Activated naive CD8-positive, alpha-beta T cell treated with anti-CD3 and anti-CD28 coated beads, Interleukin-2, amount 50 U/mL, for 24 hours (primary cell): ENCODE results near the gene RNGTT.
"Not testable (repeated sequence)": the region's sequence is repeated elsewhere in the genome, so short reads cannot be mapped to it uniquely, and the experiment has no call there.

ENCODE experiments used
- ATAC-seq: fragments of 150-1000 bp; cut with Tn5 transposase; one replicate; pipeline ENCODE4 v1.10.0; 2021
- DNase-seq: peaks from one replicate; pipeline ENCODE4 v3.0.0; 2021
- H3K27ac Mint-ChIP-seq: one replicate; pipeline ENCODE4 v1.8.0; 2021; ENCODE audit warnings: mild to moderate bottlenecking, mixed read lengths
- H3K27me3 Mint-ChIP-seq: one replicate; pipeline ENCODE4 v1.8.0; 2021; ENCODE audit warnings: mixed read lengths
- H3K36me3 Mint-ChIP-seq: one replicate; pipeline ENCODE4 v1.8.0; 2021; ENCODE audit warnings: low read depth, mixed read lengths
- H3K4me1 Mint-ChIP-seq: one replicate; pipeline ENCODE4 v1.8.0; 2021; ENCODE audit warnings: mixed read lengths
- H3K4me3 Mint-ChIP-seq: one replicate; pipeline ENCODE4 v1.8.0; 2021; ENCODE audit warnings: mild to moderate bottlenecking, moderate library complexity, mixed read lengths
- H3K9me3 Mint-ChIP-seq: one replicate; pipeline ENCODE4 v1.8.0; 2021; ENCODE audit warnings: mixed read lengths

The RNGTT gene

GRCh38 chr6:88952065-88952704 is 11.2 kb downstream of the RNGTT start:
- DNase-seq: no peak
- Mint-ChIP-seq H3K36me3 (peaks cover 41% of the 10 kb centered on the region), H3K4me1 (peaks cover 19% of the 10 kb centered on the region), H3K27ac (no peak overlapping the region), H3K4me3 (no peak overlapping the region), H3K9me3 (peaks cover 18% of the 10 kb centered on the region), H3K27me3 (no peaks in the 10 kb centered on the region)
- ATAC-seq: no peak

- H3K27me3 Mint-ChIP-seq: no peaks in the 10 kb centered on the region
Measured at GRCh38 chr6:88945415-88946008, 17.9 kb downstream of the RNGTT start.

GRCh38 chr6:88933521-88933920 is 29.9 kb downstream of the RNGTT start:
- no peak for ATAC-seq
- DNase-seq: no peak
- H3K27ac Mint-ChIP-seq: no peak overlapping the region
- no peaks in the 10 kb centered on the region for H3K4me1 Mint-ChIP-seq
- peaks cover 29% of the 10 kb centered on the region for H3K9me3 Mint-ChIP-seq
- no peak overlapping the region for H3K4me3 Mint-ChIP-seq
- H3K27me3 Mint-ChIP-seq: no peaks in the 10 kb centered on the region
- H3K36me3 Mint-ChIP-seq: peaks cover 82% of the 10 kb centered on the region

More at GRCh38 chr6:88945415-88946008, 17.9 kb downstream of the RNGTT start:
- no peaks in the 10 kb centered on the region for H3K4me1 Mint-ChIP-seq
- H3K9me3 Mint-ChIP-seq: no peaks in the 10 kb centered on the region
- no peak overlapping the region for H3K27ac Mint-ChIP-seq
- H3K4me3 Mint-ChIP-seq: no peak overlapping the region
- ATAC-seq (no peak), DNase-seq (no peak)
- peaks cover 11% of the 10 kb centered on the region for H3K36me3 Mint-ChIP-seq

- not testable (repeated sequence) for H3K4me1 Mint-ChIP-seq, H3K27me3 Mint-ChIP-seq, H3K4me3 Mint-ChIP-seq, DNase-seq, ATAC-seq, H3K27ac Mint-ChIP-seq
- Mint-ChIP-seq H3K36me3 (peaks cover 72% of the 10 kb centered on the region), H3K9me3 (peaks cover 29% of the 10 kb centered on the region)
Measured at GRCh38 chr6:88932019-88932418, 31.4 kb downstream of the RNGTT start.

GRCh38 chr6:88922775-88923548 is 40.5 kb downstream of the RNGTT start:
- no peak for ATAC-seq
- no peaks in the 10 kb centered on the region for H3K9me3 Mint-ChIP-seq
- peaks cover 32% of the 10 kb centered on the region for H3K36me3 Mint-ChIP-seq
- no peak overlapping the region for H3K27ac Mint-ChIP-seq
- H3K27me3 Mint-ChIP-seq: no peaks in the 10 kb centered on the region
- DNase-seq: no peak
- peaks cover 1% of the 10 kb centered on the region for H3K4me1 Mint-ChIP-seq
- no peak overlapping the region for H3K4me3 Mint-ChIP-seq

GRCh38 chr6:88921734-88922133 is 41.7 kb downstream of the RNGTT start:
- DNase-seq: no peak
- no peaks in the 10 kb centered on the region for H3K9me3 Mint-ChIP-seq
- H3K27me3 Mint-ChIP-seq: no peaks in the 10 kb centered on the region
- peaks cover 27% of the 10 kb centered on the region for H3K36me3 Mint-ChIP-seq
- peak; percentile 59 for ATAC-seq
- no peak overlapping the region for H3K27ac Mint-ChIP-seq
- no peak overlapping the region for H3K4me3 Mint-ChIP-seq
- peaks cover 12% of the 10 kb centered on the region for H3K4me1 Mint-ChIP-seq

GRCh38 chr6:88920774-88921733 is 42.4 kb downstream of the RNGTT start:
- ATAC-seq (no peak), DNase-seq (no peak)
- H3K4me1 Mint-ChIP-seq: peaks cover 12% of the 10 kb centered on the region
- no peaks in the 10 kb centered on the region for H3K27me3 Mint-ChIP-seq
- no peak overlapping the region for H3K27ac Mint-ChIP-seq
- H3K36me3 Mint-ChIP-seq: peaks cover 24% of the 10 kb centered on the region
- H3K4me3 Mint-ChIP-seq: no peak overlapping the region
- no peaks in the 10 kb centered on the region for H3K9me3 Mint-ChIP-seq

- ATAC-seq (peak; percentile 72), DNase-seq (no peak)
- Mint-ChIP-seq H3K27me3 (no peaks in the 10 kb centered on the region), H3K27ac (no peak overlapping the region), H3K4me1 (peaks cover 12% of the 10 kb centered on the region), H3K9me3 (peaks cover 4% of the 10 kb centered on the region), H3K4me3 (no peak overlapping the region), H3K36me3 (peaks cover 31% of the 10 kb centered on the region)
Measured at GRCh38 chr6:88920088-88920487, 43.3 kb downstream of the RNGTT start.

- no peaks in the 10 kb centered on the region for H3K27me3 Mint-ChIP-seq
- peaks cover 31% of the 10 kb centered on the region for H3K36me3 Mint-ChIP-seq
- H3K4me1 Mint-ChIP-seq: peaks cover 12% of the 10 kb centered on the region
- H3K4me3 Mint-ChIP-seq: no peak overlapping the region
- ATAC-seq: no peak
- DNase-seq: no peak
- peaks cover 10% of the 10 kb centered on the region for H3K9me3 Mint-ChIP-seq
- no peak overlapping the region for H3K27ac Mint-ChIP-seq
Measured at GRCh38 chr6:88919032-88919431, 44.4 kb downstream of the RNGTT start.

GRCh38 chr6:88916615-88917208 is 46.7 kb downstream of the RNGTT start:
- DNase-seq: no peak
- peaks cover 24% of the 10 kb centered on the region for H3K36me3 Mint-ChIP-seq
- H3K9me3 Mint-ChIP-seq: peaks cover 10% of the 10 kb centered on the region
- no peak overlapping the region for H3K4me3 Mint-ChIP-seq
- ATAC-seq: no peak
- peaks cover 24% of the 10 kb centered on the region for H3K4me1 Mint-ChIP-seq
- H3K27ac Mint-ChIP-seq: no peak overlapping the region
- no peaks in the 10 kb centered on the region for H3K27me3 Mint-ChIP-seq

GRCh38 chr6:88914895-88915598 is 48.4 kb downstream of the RNGTT start:
- peaks cover 10% of the 10 kb centered on the region for H3K9me3 Mint-ChIP-seq
- peaks cover 26% of the 10 kb centered on the region for H3K36me3 Mint-ChIP-seq
- ATAC-seq (no peak), DNase-seq (no peak)
- H3K27me3 Mint-ChIP-seq: no peaks in the 10 kb centered on the region
- H3K27ac Mint-ChIP-seq: no peak overlapping the region
- H3K4me1 Mint-ChIP-seq: peaks cover 33% of the 10 kb centered on the region
- H3K4me3 Mint-ChIP-seq: no peak overlapping the region

- peaks cover 42% of the 10 kb centered on the region for H3K4me1 Mint-ChIP-seq
- ATAC-seq (no peak), DNase-seq (no peak)
- peaks cover 10% of the 10 kb centered on the region for H3K9me3 Mint-ChIP-seq
- no peak overlapping the region for H3K27ac Mint-ChIP-seq
- no peak overlapping the region for H3K4me3 Mint-ChIP-seq
- no peaks in the 10 kb centered on the region for H3K27me3 Mint-ChIP-seq
- H3K36me3 Mint-ChIP-seq: peaks cover 26% of the 10 kb centered on the region
Measured at GRCh38 chr6:88914180-88914579, 49.2 kb downstream of the RNGTT start.

- H3K36me3 Mint-ChIP-seq: peaks cover 26% of the 10 kb centered on the region
- peaks cover 44% of the 10 kb centered on the region for H3K4me1 Mint-ChIP-seq
- peaks cover 10% of the 10 kb centered on the region for H3K9me3 Mint-ChIP-seq
- DNase-seq: no peak
- H3K27ac Mint-ChIP-seq: no peak overlapping the region
- ATAC-seq: no peak
- H3K27me3 Mint-ChIP-seq: no peaks in the 10 kb centered on the region
- no peak overlapping the region for H3K4me3 Mint-ChIP-seq
Measured at GRCh38 chr6:88913471-88913870, 49.9 kb downstream of the RNGTT start.
